ENCODE results near the gene HAGHL.
A peak's percentile ranks its signal among the peaks of the same experiment; 100 is the strongest.
"Not testable (repeated sequence)": the region's sequence is repeated elsewhere in the genome, so short reads cannot be mapped to it uniquely, and the experiment has no call there.

The HAGHL gene

DNA sequence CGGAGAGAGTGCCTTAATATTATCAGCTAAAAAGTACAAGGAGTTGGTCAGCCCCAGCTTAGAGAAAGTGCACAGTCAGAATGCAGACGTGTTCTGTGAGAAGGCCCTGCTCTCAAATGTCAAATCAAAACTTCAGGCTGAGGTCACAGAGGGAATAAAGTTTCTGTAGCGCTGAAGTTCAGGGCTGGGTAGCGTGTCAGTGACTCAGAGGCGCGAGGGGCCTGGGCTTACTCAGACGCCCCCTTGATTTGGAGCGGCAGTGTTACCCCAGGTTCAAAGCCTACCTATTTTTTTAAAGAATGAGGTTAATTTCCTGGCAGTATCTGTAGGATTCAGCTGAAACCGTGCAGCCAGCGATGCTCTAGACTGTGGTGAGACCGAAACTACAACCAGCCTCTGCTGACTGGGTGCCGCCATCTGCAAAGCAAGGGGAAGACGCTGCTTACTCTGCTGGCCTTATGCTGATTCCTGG is 9.1 kb downstream of the HAGHL start:
- DNase-seq, result no peak

DNA sequence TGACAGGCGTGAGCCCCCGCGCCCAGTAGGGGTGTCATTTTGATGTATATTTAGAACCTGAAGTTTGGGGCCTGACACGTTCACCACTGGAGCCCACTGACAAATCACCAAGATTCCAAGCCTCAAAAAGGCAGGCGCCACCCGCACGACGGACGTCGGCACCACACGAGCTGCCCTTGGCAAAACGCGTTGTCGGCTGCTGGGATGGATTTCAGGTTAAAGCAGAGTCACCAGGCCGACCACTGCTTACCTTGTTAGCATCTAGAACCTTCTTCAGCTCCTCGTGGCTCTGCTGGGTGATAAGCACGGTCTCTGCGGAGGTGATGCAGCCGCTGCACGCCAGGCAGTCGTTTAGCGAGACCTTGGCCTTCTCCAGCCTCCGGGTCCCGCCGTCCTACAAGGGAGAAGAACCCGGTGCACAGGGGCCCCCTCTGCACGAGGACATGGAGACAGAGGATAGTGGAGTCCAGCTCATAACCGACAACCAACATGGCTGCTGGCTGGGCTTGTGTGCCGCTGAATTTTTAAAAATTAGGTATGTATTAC is 10.1 kb downstream of the HAGHL start:
- no peak for DNase-seq

DNA sequence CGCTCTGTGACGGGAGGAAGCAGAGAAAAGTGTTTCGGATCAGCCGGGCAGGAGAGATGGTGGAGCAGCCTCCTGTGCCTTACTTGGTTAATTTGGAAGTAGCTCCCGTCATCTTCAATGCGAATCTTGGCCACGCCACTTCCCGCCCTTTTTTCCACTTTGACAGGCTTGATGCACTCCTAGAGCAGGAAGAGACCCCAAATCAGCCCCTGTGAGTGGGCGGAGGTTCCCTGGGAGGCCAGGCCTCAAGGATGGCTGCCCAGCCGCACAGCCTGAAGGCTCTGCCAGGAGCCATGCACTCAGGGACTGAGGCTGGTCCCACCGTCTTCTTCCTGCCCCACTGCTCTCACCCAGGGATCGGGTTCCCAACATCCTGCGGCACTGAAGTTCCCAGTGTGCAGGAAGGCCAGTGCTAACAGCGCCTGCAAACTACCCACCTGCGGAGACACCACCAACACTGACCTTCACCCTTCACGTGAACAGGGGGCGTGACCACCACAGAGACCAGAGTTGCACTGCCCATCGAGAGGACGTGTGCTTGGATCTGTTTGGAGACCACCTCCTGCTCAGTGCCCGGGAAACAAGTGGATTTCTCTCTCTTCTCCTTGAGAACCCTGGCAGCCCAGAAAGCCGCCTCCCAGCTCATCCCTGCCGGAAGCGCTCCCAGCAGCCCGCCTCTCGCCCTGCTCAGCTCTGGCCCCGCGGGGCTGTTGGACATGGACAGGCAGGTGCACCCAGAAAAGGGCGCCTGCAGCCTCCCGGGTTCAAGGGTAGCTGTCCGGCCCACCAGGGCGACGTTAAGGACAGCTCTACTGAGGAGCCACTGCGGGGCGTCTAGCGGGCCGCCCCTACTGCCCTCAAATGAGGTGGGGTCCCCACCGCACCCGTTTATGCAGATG is 12.9 kb downstream of the HAGHL start:
- DNase-seq, result no peak

DNA sequence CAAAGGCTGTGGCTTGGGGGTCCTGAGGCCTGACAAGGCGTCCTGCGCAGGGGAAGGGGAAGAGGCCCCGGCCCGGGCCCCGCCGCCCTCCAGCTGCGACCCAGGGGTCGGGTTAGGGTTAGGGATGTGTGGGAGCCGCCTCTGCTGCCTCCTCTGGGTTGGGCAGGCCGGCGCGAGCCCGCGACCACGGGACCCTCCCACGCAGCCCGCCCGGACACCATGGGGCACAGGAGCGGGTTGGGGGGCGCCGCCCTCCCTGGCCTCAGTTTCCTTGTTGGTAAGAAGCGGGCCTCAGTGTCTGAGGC is 13.5 kb downstream of the HAGHL start:
- DNase-seq, result no peak

DNA sequence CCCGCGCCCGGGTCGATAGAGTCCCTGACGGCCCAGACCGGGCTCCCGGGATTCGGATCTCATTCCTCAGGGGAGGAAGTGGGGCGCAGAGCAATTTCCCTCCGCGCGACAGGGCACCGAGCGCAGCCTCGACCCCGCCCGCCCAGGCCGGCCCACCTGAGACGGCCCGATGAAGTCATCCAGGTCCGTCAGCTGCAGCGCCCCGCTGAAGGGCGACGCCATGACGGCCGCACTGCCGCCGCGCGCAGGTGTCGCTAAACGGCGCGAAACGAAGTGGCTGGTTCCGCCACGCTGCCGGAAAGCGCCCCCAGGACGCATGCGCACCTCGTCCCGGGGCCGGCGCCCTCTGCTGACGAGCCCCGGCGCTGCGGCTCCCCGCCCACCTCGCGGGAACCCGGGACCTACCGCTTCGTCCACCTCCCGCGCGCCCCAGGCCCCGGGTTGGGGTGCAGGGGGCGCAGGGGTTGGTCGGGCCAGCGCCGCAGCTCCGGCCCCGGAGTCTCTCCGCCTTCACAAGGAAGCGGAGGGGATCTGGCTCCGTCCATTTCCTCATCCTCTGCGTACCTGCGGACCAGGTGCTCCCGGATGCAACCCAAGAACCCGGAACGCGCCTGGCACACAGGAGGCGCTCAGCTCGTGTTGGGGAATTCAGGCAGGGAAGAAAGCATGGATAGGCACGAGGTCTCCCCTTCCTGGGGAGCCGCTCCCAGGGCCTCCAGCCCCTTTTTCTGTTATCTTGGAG is 14.0 kb downstream of the HAGHL start, which contains the start of gene CIAO3:
Gene CIAO3 (minus strand): TSS at position 234 of the 742 bp plus-strand sequence. CDS start 12 bp downstream, at position 222.
- peak; percentile 89 for DNase-seq

DNA sequence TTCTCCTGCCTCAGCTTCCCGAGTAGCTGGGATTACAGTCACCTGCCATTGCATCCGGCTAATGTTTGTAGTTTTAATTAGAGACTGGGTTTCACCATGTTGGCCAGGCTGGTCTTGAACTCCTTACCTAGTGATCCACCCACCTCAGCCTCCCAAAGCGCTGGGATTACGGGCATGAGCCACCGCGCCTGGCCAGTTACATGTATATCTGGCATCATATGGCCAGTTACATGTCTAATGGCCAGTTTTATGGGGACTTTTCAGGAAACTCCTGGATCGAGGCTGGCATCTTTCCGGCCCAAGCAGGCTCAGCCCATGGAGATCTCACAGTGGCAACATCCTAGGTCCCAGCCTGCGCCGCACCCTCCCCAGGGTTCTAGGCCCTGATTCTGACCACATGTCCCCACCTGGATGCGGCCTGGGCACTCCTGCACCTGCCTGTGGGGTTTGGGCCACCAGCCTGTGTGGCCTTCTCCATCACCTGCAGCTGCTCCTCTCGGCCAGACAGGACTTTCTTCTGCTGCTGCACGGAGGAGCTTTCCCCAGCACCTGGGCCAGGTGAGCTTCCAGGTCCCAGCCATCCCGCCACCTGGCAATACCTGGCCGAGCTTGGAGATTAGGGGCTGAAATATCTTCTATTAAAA is 15.2 kb downstream of the HAGHL start:
- DNase-seq, result no peak

DNA sequence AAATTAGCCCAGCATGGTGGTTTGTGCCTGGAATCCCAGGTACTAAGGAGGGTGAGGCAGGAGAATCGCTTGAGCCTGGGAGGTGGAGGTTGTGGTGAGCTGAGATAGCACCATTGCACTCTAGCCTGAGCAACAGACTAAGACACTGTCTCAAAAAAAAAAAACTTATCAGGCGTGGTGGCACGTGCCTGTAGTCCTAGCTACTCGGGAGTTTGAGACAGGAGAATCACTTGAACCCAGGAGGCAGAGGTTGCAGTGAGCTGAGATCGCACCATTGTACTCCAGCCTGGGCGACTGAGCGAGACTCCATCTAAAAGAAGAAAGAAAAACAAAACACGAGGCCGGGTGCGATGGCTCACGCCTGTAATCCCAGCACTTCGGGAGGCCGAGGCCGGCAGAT is 16.0 kb downstream of the HAGHL start:
- not testable (repeated sequence) for DNase-seq

DNA sequence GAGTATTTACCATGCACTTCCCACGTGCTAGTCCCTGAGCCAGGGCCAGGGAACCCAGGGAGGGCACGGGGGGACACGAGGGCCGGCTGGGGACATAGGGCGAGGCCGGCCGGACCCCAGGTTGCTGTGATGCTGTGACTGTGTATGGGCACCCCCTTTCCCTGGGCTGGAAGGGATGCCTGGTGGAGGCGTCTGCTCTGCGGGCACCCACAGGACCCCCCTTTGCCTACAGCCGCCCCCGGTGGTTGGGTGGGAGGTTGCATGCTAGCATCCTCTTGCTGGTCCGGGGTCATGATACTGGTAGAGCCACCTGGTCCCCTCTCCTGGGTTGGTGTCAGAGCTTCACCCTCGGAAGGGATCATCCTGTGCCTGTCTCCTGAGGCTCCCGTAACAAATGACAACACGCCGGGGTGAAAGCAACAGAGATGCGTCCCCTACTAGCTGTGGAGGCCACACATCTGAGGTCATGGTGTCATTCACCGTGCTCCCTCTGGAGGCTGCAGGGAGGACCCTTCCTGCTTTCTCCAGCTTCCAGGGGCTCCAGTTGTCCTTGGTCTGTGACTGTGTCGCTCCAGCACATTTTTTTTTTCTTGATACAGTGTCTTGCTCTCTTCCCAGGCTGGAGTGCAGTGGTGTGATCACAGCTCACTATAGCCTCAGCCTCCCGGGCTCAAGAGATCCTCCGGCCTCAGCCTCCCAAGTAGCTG is 17.0 kb downstream of the HAGHL start:
- DNase-seq, result no peak

DNA sequence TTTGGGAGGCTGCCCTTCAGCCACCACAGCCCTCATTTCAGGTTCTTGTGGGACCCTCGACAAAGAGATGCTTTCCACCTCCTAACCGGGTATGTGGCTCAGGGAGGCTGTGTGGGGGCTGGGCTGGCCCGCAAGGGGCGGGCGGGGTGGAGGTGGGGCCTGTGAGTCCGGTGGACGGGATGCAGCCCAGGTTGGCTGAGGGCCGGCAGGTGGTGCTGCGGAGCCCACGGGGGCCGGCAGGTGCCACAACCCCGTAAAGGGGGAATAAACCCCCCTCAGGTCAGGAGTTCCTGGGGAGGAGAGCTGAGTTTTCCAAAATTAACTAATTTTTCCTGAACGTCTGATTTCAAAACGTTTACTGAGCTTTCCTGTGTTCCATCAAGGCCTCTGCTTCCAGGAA is 18.8 kb downstream of the HAGHL start:
- no peak for DNase-seq

DNA sequence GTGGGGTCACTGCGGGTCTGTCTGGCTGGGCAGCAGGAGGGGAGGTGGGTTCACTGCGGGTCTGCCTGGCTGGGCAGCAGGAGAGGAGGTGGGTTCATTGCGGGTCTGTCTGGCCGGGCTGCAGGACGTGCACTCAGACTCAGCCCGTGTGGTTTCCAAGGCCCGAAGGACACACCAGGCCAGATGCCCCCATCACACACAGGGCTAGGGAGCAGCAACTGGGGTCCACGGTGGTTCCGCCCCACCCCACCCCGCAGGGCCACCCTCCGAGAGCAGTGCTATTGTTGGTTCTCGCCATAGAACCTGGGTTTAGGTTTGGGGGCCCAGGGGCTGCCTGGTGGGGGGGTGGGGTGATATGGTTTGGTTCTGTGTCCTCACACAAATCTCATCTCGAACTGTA is 19.7 kb downstream of the HAGHL start:
- DNase-seq, result no peak

DNA sequence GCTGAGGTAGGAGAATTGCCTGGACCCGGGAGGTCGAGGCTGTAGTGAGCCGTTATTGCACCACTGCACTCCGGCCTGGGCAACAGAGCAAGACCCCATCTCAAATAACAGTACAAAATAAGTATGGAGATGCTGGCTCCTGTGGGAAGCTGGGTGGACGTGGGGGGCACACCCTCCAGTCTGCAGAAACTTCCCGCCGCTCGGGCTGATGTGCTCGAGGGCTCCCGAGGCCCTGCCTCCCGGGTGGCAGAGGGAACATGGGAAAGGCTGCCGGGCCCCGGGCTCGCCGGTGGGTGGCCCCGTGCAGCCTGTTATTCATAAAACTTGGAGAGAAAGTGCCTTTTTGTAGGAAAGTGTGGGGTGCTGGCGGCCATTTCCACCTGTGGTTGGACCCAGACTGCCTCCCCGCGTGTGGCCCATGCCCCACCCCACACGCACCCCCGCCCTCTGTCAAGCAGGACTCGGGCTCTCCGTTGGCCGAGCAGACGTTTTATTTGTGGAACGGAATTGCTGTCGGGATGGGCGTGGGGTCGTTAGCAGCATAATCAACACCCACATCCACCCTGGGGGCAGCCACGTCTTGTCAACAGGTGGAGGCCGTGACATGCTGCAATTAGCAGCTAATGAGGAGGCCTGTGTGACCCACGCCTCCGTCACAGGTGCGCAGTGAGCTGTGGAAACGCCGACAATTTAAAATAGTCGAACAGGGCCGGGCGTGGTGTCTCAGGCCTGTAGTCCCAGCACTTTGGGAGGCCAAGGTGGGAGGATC is 21.3 kb downstream of the HAGHL start:
- no peak for DNase-seq

DNA sequence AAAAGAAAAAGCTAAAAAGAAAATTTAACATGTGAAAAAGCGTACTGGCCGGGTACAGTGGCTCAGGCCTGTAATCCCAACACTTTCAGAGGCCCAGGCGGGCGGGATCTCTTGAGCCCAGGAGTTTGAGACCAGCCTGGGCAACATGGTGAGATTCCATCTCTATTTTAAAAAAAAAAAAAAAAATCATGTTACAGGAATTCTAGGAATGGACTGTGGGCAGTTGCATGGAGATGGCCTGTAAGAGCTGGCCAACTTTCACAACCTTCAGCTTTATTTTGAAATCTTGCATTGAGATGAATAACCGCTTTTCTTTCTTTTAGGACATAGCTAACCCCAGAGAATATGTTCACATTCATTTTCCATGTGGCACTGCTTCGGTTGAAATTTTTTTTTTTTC is 22.1 kb downstream of the HAGHL start:
- no peak for DNase-seq

DNA sequence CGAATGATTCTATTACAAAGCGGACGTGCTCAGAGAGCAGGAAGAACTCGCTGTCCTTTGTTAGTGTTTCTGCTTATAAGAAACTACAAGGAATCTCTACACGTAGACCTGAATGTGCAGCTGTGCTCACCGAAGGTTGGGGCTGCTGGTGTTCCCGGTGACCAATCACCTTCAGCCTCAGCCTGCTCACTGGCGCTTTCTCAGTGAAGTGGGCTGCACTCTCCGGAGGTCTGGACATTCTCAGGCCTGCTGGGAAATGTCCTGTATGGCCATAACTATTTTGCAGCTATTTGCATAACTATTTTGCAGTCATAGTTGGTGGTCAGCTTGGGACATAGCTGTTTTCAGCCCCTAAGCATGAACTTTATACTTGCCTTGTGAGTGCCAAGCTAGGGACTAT is 23.6 kb downstream of the HAGHL start:
- DNase-seq, result no peak

DNA sequence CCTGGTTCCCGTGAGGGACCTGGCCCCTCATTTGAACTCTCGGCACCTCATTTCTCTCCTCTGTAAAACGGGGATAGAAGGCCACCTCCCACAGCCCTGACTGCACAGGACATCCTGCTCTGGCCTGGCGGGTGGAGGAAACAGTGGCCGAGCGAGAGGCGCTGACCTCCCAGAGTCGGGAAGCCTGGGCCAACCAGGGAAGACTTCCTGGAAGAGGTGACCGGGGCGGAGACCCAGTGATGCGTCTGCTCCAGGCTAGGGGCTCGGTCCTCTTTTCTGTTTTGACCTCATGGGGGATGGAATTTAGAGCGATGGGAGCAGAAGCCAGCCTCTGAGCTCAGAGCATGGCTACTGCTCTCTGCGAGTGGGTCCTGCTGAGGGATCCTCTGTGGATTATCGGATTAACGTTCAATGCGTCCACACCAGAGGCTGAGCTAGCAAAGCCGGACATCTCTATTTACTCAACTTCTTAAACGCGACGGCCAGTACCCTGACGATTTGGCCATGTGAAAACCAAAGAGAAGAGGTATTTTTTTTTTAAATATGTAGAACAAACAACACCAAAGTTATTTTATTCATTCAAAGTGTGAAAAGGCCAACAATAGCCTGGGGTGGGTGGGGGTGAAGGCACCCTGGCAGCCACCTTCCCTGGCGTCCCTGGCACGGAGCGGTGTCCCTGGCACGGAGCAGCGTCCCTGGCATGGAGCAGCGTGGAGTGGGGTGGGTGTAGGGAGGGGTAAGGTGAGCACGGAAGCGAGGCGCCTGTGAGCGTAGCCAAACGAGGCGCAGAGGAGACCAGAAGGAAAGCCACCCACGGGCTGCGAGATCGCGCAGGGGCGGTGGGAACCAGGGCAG is 24.5 kb downstream of the HAGHL start:
- DNase-seq, result no peak

DNA sequence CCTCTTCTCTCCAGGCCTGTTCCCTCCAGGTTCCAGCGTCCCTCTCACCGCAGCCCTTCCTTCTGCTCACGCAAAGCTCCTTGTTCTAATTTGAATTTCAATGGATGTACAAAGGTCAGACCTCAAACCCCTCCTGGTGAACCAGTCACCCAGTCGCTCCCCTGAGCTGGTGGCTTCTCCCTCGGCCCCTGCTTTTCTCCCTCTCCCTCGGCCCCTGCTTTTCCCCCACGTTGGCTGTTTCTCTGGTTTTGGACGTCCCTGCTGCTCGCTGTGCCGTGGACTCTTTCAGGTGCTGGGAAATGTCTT is 25.1 kb downstream of the HAGHL start:
- DNase-seq, result no peak

DNA sequence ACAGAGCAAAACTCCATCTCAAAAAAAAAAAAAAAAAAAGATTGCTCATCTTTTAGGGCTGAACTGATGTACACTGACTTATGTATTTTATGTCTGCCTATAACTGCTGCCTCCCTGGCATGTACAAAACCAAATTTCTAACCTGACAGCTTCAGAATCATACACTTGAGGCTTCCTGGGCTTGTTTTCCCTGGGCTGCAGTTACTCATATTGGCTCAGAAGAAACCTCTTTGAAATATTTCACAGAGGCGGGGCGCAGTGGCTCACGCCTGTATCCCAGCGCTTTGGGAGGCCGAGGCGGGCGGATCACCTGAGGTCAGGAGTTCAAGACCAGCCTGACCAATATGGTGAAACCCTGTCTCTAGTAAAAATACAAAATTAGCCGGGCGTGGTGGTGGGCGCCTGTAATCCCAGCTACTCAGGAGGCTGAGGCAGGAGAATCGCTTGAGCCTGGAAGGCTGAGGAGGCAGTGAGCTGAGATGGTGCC is 27.3 kb downstream of the HAGHL start:
- DNase-seq, result not testable (repeated sequence)

DNA sequence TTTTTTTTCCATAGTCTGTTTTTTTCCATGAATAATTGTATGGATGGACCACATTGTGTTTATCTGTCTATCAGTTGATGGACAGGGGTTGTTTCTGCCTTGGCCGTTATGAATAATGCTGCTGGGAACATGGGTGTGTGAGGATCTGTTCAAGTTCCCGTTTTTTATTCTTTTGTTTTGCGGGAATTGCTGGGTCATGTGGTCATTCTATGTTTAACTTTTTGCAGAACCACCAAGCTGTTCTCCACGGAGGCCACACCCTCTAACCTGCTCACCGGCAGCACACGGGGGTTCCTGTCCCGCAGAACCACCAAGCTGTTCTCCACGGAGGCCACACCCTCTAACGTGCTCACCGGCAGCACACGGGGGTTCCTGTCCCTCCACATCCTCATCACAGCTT is 27.8 kb downstream of the HAGHL start:
- no peak for DNase-seq

DNA sequence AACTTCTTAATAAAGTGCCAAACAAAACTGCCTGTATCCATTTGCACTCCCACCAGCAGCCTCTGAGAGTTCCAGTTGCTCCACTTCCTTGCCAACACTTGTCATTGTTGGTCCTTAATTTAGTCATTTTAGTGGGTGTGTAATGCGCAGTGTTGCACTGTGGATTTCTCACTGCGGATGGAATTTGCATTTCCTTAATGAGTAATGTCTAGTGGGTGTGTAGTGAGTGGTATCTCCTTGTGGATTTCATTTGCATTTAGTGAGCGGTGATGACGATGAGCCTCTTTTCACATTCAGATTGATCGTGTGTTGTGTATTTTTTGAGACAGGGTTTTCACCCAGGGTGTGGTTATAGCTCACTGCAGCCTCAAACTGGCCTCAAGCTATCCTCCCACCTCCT is 29.5 kb downstream of the HAGHL start:
- DNase-seq, result no peak

DNA sequence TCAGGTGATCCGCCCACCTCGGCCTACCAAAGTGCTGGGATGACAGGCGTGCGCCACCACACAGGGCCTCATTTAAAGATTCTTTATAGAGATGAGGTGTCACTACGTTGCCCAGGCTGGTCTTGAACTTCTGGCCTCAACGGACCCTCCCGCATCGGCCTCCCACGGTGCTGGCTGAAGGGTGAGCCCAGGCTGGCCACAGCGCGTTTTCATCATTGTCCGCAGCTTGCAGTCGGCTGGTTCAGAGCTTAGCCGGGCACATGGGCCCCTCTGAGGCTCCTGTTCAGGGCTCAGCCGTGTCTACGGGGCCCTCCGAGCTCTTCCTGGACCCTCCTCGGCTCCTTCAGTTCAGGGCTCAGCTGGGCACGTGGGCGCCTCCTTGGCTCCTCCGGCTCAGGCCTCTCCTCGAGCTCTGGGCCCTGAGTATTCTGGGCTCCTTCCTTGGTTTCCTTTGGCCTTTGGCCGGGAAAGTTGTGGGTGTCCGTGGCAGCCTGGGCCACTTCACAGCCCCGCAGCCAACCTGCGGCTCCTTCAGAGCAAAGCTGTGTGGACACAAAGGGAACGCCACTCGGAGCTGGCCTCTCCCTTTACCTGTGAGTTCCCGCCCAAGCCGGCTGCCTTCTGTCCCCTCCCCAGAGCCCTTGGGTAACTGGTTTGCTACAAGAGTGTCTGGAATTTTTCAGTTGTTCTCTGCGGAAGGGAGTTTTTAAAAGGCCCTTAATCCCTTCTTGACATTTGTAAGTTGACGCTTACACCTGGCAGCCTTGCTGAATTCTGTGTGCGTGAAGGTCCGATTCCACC is 32.4 kb downstream of the HAGHL start:
- no peak for DNase-seq

DNA sequence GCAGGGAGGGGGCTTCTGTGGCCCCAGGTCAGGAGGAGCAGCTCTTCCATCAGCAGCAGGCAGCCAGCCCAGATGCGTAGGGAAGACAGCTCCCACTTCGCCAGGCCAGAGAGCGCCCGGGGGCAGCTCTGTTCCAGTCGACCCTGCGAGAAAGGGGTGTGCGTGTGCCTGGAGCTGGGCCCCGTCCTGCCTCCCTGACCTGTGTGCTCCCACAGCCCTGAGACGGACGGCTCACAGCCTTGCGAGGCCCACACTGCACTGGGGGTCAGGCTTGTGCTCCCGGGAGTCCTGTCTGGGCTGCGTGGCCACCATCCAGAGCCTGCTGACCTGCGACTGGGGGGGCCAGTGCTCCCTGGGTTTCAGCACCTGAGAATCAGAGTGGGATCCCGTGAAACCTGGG is 33.2 kb downstream of the HAGHL start:
- no peak for DNase-seq
